Measurements from ENCODE around the gene IQCF6.
"Not testable (repeated sequence)": the region's sequence is repeated elsewhere in the genome, so short reads cannot be mapped to it uniquely, and the experiment has no call there.

Gene IQCF6

DNA sequence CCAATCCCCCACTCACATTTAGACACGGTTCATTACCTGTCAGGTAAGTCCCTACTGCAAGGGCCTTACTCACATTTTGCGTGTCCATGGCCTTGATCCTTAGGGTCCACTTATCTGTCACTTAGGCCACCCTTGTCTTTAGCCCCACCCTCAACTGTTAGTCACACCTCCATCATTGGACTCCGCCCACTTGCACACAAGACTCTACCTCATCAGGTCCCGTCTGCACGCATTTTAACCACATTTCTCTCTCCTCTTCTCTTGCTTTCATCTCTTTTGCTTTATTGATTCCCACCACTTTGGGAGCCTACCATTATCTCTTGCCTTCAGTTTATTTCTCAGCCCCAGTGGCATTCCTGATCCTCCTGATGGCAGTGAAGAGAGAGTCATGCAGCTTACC, at the start of gene IQCF6:
Gene IQCF6, minus strand, starts transcription at position 101 of the 400 bp plus-strand sequence. Its CDS starts 13 bp downstream, at position 88.
- in situ Hi-C loops (cut with HindIII; ENCODE audit: low sequenced_read_pairs) = loop anchor here (5.0 kb wide), 1 partner anchor 68 kb away; no protein-coding TSS in a partner anchor

DNA sequence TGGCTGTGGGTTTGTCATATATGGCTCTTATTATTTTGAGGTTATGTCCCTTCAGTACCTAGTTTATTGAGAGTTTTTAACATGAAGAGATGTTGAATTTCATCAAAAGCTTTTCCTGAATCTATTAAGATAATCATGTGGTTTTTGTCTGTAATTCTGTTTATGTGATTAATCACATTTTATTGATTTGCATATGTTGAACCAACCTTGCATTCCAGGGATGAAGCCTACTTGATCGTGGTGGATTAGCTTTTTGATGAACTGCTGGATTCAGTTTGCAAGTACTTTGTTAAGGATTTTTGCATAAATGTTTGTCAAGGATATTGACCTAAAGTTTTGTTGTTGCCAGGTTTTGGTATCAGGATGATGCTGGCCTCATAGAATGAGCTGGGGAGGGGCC, 49.3 kb upstream of the IQCF6 start:
- in situ Hi-C loops (cut with HindIII; ENCODE audit: low sequenced_read_pairs) = no loop called here

DNA sequence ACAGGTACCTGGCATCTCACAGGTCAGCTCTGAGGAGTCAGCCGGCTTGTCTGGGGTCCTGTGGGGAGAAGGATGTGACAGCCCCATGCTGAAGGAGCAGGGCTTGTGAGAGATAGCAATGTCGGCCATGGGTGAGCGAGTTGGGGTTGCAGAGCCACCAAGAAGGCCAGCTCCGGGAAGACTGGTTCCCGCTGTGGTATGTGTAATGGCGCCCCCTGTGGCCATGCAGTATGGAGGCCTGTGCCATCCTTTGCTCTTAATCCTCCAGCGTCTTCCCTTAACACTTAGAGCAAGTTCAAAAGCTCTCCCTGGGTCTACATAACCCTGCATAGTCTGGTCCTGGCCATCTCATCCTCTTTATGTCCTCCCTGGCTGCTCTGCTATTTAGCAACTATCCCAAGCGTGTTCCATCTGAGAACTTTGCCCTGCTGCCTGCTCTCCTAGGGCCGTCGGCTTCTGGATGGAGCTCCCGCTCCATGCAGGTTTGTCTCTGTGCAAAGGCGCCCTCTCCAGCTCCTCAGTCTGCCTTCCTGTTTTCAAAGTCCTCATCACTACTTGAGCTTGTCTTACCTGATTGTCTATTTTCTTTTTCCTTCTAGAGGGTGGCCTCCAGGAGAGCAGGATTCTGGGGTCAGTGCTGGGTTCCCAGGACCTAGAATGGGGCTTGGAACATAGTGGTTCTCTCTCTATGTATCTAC, 40.8 kb upstream of the IQCF6 start:
- in situ Hi-C loops (cut with HindIII; ENCODE audit: low sequenced_read_pairs) = no loop called here

DNA sequence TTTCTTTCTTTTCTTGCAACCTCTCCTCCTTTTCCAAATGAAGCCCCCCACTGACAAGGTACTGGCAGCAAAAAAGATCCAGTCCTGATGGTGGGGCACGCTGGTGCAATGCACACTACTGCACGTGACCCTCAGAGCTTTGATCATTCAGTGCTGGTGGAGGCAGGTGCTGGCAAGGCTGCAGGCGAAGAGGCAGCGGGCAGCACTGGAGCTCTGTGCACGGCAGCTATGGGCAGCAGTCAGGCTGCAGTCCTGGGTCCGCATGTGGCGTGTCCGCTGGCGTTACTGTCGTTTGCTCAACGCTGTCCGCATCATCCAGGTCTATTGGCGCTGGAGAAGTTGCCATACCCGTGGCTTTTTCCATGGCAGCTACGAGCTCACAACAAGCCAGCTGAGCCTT, 40.1 kb upstream of the IQCF6 start:
- in situ Hi-C loops (cut with HindIII; ENCODE audit: low sequenced_read_pairs) = no loop called here

DNA sequence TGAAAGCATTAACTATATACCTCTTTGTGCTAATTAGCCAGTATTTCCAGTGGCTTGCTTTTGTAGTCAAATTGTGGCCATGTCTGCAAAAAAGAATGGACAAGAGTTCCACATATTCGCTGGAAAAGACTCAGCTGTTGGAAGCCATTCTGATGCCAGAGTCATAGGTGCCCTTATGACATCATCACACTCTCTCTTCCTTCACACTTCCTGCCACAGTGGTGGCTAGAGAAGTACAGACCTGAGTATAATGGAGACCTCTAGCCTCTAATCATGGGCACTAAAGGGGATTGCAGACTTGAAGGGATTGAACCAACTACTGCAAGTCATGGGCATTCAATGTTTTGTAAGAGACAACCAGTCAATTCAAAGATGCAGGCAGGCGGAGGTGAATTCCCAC, 38.3 kb upstream of the IQCF6 start:
- in situ Hi-C loops (cut with HindIII; ENCODE audit: low sequenced_read_pairs) = no loop called here

DNA sequence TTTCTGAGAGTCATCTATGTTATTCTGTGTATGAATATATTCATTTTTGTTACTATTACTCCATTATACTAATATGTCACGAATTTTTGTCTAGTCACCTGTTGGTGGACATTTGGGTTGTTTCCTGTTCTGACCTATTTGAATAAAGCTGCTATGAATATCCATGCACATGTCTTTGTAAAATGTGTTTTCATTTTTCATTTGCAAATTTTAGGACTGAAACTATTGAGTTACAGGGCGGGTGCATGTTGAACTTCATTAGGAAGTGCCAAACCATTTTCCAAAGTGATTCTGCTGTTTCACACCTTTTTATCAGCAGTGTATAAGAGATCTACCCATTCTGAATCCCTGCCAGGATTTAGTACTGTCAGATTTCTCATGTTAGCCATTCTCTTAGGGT, 37.7 kb upstream of the IQCF6 start:
- in situ Hi-C loops (cut with HindIII; ENCODE audit: low sequenced_read_pairs) = no loop called here

DNA sequence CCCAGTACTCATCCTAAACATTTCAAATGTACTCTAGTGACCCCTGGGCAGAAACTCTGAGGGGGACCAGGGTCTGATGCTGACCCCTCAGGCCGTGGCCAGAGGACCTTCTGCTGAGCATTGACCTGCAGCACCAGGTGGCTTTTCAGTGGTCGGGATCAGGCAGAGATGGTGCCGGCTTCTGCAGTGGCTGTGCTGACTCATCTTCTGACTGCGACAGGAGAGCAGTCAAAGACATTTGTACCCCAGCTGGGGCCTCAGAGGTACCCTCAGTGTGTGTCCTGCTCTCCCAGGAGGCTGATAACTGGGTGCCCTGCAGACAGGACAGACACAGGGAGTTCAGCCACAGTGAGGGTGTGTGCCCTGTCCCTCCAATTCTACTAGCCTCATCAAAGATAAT, 36.6 kb upstream of the IQCF6 start:
- in situ Hi-C loops (cut with HindIII; ENCODE audit: low sequenced_read_pairs) = no loop called here

DNA sequence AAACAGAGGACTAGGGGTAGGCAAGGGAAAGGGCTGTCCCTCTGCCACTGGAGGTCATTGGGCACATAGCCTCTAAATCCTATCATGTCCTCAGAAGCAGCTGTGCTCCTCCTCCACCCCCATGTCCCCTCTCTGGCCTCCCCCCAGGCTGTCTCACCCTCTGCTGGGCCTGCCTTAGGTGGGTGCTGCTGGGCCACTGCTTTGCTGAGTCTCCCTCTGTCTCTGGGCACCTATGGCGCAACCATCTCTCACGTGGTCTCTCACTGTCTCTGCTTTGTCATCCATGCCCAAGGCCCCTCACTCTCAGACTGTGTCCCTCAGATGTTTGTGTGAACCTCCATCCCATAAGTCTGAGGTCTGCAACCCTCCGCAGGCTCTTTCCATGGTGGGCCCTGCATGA, 35.0 kb upstream of the IQCF6 start:
- in situ Hi-C loops (cut with HindIII; ENCODE audit: low sequenced_read_pairs) = no loop called here

DNA sequence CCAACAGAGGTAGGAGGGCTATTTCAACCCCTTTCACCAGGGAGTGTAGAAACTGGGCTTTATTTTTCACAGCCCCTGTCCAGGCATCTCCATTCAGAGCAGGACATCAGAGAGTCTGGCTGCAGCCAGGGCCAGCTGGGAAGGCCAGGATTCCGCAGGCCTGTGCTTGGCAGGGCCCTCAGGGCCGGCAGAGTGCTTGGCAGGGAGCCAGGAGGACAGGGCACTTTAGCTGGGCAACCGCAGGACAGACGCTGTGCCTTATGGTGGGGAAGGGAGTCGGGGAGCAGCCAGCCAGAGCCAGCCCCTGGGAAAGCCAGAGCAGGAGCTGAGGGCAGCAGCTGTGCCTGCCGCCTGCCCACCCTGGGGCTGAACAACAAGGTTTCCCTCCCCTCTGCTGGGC, 34.5 kb upstream of the IQCF6 start:
- in situ Hi-C loops (cut with HindIII; ENCODE audit: low sequenced_read_pairs) = no loop called here

DNA sequence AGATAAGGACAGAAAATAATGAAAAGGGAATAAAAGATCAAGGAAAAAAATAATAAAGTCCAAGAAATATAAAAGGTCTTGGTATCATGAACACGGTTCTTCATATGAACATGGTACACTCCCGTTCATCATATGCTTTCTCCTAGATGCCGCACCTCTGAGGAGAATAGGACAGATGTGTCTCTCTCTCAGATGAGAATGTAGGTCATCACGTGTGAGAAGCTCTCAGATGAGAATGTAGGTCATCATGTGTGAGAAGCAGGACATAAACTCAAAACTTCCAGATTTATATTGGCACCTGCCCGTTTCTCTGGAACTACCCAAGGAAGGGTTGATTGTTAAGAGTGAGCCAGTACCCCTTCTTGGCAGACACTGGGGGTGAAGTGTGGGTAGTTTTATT, 29.9 kb upstream of the IQCF6 start:
- in situ Hi-C loops (cut with HindIII; ENCODE audit: low sequenced_read_pairs) = no loop called here

DNA sequence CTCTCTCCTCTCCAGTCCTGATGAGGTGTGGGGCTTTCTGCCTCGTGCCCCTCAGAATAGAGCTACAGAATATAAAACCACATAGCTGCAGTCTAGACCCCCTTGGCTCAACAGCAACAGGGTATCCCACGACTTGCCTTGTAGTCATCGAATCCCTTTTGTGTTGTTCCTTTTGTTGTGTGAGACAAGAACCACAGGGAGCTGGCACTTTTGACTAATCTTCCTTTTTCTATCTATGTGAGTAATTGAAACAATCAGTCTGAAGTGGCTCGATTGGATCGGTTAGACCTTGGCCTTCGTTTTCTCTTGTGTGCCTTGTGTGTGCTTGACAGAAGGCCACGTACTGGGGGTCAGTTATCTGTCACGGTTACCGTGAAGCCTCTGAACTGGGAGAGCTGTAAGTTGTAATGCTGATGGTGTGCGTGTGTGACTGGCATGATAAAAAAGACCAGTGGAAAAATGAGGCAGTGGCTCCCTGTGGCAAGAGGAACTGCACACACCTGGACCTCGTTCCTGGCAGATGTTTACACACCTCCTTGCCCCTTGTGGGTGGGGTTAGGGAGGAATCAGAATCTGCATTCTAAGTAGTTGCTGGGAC, 23.2 kb upstream of the IQCF6 start:
- in situ Hi-C loops (cut with HindIII; ENCODE audit: low sequenced_read_pairs) = no loop called here

DNA sequence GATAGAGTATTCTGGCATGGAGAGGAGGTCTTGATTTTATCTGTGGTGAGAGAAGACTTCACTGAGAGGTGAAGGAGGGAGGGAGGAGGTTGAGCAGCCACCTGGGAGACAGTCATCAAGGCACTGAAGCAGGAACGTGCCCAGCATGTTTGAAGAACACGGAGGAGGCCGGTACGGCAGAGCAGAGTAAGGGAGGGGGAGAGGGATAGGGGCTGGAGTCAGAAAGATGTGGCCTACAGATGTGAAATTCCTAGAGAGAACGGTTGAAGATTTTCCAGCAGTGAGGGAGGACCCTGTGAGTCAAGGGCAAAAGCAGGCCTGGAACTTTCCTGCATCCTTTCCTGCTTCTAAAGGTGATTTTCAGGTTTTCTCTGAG, 21.7 kb upstream of the IQCF6 start:
- in situ Hi-C loops (cut with HindIII; ENCODE audit: low sequenced_read_pairs) = no loop called here

DNA sequence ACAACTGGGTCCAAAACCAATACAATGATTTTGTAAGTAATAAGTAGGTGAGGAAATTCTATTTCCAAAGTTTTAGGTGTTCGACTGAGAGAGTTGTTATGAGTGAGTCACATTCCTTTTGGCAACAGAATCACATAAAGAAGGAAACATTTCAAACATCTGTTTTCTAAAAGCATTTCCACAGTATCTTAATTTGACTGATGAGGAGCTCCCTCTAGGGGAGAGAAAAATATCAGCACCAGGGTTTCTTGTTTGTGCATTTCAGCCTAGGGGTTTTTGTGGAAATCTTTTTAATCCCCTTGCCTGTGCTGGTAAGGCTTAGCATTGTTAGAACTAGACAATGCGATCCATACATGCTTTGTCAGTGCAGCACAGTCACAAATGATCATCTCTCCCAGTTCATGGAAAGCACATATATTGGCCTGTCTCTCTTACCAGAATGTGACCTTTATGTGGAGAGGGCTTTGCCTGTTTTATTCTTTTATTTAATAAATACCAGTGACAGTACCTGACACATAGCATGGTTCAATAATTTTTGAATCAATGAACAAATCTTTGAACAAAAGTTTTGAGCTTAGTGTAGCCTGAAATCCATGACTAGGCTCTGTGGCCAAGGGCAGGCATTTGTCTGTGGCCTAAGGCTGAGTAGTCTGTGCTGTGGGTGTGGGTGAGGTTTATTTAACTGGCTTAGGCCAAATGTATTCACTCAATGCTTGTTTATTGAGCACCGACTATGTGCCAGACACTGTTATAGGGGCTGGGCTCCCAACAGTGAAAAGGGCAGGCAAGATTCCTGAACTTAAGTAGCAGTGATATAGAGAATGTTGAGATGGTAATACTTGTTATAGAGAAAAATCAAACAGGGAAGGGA, 21.1 kb upstream of the IQCF6 start:
- in situ Hi-C loops (cut with HindIII; ENCODE audit: low sequenced_read_pairs) = loop anchor here (5.0 kb wide), 2 partner anchors 63 to 98 kb away; no protein-coding TSS in a partner anchor

DNA sequence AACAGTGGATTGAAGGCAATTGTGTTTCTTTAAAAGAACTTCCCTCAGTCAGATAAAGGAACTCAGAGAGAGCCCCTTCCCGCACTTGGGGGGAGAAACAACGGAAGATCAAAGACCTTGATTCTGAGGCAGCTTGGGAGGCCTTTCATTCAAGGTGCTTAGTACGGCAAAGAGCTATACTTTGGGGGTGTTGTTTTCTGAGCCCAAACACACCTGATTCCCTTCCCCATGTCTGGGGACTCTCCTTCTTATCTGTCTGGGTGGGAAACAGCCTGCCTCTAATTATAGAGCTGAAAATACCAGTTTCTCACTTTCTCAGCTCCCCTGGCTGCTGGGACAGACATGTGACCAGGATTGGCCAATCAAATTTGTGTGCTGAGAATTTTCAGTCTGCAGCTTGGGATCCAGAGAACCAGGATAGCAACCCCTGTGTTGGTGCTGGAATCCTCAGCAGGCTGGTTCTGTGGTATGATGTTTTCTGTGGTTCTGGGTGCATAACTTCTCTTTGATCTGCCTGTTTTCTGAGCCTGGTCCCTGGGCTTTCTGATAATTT, 19.4 kb upstream of the IQCF6 start:
- in situ Hi-C loops (cut with HindIII; ENCODE audit: low sequenced_read_pairs) = loop anchor here (5.0 kb wide), 2 partner anchors 61 to 96 kb away; no protein-coding TSS in a partner anchor

DNA sequence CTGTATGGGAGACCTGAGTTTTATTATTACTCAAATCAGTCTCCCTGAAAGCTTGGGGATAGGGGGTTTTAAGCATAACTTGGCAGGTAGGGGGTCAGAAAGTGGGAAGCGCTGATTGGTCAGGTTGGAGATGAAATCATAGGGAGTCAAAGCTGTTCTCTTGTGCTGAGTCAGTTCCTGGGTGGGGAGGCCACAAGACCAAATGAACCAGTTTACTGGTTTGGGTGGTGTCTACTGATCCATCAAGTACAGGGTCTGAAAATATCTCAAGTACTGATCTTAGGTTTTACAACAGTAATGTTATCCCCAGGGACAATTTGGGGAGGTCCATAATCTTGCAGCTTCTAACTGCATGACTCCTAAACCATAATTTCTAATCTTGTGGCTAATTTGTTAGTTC, 17.8 kb upstream of the IQCF6 start:
- in situ Hi-C loops (cut with HindIII; ENCODE audit: low sequenced_read_pairs) = loop anchor here (5.0 kb wide), 2 partner anchors 60 to 95 kb away; no protein-coding TSS in a partner anchor

DNA sequence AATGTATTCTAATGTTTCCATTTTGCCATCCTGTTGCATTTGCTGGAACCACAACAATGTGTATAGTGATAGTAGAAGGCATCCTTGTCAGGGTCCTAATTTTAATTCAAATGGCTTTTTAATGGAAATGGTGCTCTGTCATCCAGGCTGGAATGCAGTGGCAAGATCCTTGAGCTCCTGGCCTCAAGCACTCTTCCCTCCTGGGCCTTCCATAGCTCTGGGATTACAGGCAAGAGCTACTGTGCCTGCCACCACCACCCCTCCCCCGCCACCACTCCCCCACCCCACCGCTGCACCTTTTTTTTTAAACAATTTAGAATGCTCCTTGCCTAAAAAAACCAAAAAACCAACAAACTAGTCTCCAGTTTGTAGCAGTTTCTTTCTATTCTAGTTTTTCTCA, 15.2 kb upstream of the IQCF6 start:
- in situ Hi-C loops (cut with HindIII; ENCODE audit: low sequenced_read_pairs) = no loop called here

DNA sequence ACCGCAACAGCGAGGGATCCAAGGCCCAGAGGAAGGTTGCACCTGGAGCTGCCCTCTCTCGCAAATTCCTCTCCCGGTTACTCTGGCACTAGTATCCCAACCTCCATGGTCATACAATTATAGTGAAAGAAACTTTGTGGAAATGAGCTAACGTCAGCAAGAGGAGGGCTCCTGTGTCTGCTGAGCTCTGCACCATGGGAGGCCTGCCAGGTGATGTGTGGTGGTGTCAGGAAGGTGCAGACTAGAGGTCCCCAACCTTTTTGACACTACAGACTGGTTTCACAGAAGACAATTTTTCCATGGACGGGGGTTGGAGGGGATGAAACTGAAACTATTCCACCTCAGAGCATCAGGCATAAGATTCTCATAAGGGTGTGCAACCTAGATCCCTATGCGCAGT, 13.2 kb upstream of the IQCF6 start:
- in situ Hi-C loops (cut with HindIII; ENCODE audit: low sequenced_read_pairs) = no loop called here

DNA sequence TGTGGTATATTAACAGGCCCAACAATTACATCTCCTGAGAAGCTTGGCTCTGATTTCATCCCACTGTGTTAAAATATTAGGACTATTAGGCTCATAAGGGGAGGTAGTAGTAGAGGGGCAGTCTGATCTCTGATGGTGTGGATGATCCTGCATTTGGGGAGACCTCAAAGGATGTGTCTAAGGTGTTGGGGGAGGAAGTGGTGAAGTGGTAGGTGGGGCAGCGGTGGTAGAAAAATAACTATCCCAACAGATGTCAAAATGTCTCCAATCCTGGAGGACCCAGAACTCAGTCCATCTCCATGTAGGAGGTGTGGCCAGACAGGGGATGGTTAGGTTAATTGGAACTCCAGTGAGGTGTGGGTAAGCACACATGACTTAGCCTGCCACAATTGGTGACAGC, 10.4 kb upstream of the IQCF6 start:
- in situ Hi-C loops (cut with HindIII; ENCODE audit: low sequenced_read_pairs) = no loop called here

DNA sequence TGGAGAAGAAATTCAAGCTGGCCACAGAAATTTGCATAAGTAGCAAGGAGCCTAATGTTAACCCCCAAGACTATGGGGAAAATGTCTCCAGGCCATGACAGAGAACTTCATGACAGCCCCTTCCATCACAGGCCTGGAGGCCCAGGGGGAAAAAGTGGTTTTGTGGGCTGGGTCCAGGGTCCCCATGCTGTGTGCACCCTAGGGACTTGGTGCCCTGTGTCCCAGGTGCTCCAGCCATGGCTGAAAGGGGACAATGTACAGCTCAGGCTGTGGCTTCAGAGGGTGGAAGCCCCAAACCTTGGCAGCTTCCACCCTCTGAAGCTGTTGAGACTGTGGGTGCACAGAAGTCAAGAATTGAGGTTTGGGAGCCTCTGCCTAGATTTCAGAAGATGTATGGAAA, 8.5 kb upstream of the IQCF6 start:
- in situ Hi-C loops (cut with HindIII; ENCODE audit: low sequenced_read_pairs) = not testable (repeated sequence)

DNA sequence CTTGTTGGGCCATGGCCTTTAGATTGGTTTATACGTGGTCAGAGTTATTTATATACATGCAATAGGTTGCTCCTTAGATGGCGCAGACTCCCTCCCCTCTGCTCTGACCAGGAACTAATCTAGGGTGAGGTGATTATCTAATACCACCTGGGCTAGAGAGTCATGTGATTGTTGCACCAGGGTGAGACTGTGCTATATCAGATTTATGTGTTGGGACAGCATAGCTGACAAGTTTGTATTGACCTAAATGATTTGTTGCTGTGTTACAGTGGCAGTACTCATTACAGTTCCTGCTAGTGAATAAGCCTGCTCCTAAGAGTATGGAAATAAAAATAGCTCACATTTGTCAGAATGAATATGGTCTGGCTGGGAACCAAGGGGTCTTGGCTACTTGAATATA, 7.2 kb upstream of the IQCF6 start:
- in situ Hi-C loops (cut with HindIII; ENCODE audit: low sequenced_read_pairs) = no loop called here

DNA sequence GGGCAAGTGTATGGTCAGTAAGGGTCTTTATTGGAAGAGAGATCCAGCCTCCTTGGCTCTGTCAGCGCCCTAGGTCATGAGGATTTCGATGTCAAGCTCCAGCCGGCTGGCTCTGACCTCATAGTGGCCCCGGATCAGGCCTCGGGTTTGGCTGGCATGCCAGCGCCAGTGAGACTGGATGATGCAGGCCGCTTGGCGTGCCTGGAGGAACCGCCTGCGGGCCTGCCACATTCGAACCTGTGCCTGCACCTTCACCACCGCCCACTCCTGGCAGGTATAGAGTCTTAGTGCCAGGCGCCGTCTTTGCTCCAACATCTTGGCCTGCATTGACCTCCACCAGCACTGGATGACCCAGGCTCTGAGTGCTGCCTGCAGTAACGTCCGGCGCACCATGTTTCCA, 483 bp downstream of the IQCF6 start:
- in situ Hi-C loops (cut with HindIII; ENCODE audit: low sequenced_read_pairs) = loop anchor here (5.0 kb wide), 1 partner anchor 69 kb away; no protein-coding TSS in a partner anchor

Measured in endothelial cell of hepatic sinusoid (primary cell).